Tibial artery (tissue), 4 donors: ENCODE measurements around the gene ZNF672.

ENCODE experiments used
- DNase-seq, 2 donors: peaks; one replicate each; pipeline ENCODE4 v3.0.0-alpha.2; 2019
- H3K27ac ChIP-seq, 2 donors: fragments of 200-600 bp; sonication (generic) in 1 of 2; 1 replicate in 1 of 2; 2 replicates in 1 of 2; pipeline ENCODE4 v1.5.1; 2018 to 2019; ENCODE audit warnings: mild to moderate bottlenecking in 1 of 2
- H3K27me3 ChIP-seq, 2 donors: fragments of 200-600 bp; sonication (generic) in 1 of 2; one replicate each; pipeline versions ENCODE4 v1.5.1 to v1.6.0; 2016 to 2019
- H3K36me3 ChIP-seq, 3 donors: fragments of 200-600 bp; sonication (generic) in 2 of 3; one replicate each; pipeline ENCODE4 v1.5.1; 2016 to 2019; ENCODE audit warnings: mild to moderate bottlenecking in 2 of 3
- H3K4me1 ChIP-seq, 4 donors: fragments of 200-600 bp; sonication (generic) in 2 of 4; 1 replicate in 3 of 4; 2 replicates in 1 of 4; pipeline ENCODE4 v1.5.1; 2016 to 2019
- H3K4me3 ChIP-seq, 2 donors: fragments of 200-600 bp; sonication (generic) in 1 of 2; 1 replicate in 1 of 2; 2 replicates in 1 of 2; pipeline ENCODE4 v1.5.1; 2018 to 2019; ENCODE audit warnings: mild to moderate bottlenecking in 2 of 2
- H3K9me3 ChIP-seq, 3 donors: fragments of 200-600 bp; sonication (generic) in 1 of 3; one replicate each; pipeline ENCODE4 v1.5.1; 2016 to 2019
- intact Hi-C: fragments of 100-400 bp; cut with DNase I; formaldehyde crosslinking; loops from one replicate; pipeline ENCODE4 v1.15.0; 2023; ENCODE audit warnings: low total_unique reads
- TF ChIP-seq, protein P1 (sequence below), 2 experiments: fragments of 200-600 bp in 1 of 2; fragments of 450-650 bp in 1 of 2; IDR thresholded peaks; one replicate each; pipeline ENCODE4 v1.5.1; 2017 to 2019; ENCODE audit warnings: antibody characterized with exemption in 2 of 2, mild to moderate bottlenecking in 1 of 2, moderate library complexity in 1 of 2

ZNF672 gene

DNA sequence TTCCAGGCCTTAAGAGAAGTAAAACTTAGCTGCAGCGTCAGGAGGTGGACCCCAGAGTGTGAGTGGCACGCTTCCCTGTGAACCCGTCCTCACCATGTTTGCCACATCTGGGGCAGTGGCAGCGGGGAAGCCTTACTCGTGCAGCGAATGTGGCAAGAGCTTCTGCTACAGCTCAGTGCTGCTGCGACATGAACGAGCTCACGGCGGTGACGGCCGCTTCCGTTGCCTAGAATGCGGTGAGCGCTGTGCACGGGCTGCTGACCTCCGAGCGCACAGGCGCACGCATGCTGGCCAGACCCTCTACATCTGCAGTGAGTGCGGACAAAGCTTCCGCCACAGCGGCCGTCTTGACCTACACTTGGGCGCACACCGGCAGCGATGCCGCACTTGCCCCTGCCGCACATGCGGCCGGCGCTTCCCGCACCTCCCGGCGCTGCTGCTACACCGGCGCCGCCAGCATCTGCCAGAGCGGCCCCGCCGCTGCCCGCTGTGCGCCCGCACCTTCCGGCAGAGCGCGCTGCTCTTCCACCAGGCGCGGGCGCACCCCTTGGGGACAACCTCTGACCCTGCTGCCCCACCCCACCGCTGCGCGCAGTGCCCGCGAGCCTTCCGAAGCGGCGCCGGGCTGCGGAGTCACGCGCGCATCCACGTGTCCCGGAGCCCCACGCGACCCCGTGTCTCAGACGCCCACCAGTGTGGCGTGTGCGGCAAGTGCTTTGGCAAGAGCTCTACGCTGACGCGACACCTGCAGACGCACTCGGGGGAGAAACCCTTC is 9.3 kb downstream of the ZNF672 start:
- Histone ChIP-seq H3K4me1 (peaks cover 0 to 10% (median 6%) of the 10 kb centered on the region in 4 donors), H3K9me3 (no peaks in the 10 kb centered on the region), H3K36me3 (peaks cover 45 to 81% (median 71%) of the 10 kb centered on the region in 3 donors), H3K27me3 (no peaks in the 10 kb centered on the region), H3K4me3 (no peak overlapping the region), H3K27ac (no peak overlapping the region)
- intact Hi-C loops: no loop called here
- TF ChIP-seq, protein P1, sequence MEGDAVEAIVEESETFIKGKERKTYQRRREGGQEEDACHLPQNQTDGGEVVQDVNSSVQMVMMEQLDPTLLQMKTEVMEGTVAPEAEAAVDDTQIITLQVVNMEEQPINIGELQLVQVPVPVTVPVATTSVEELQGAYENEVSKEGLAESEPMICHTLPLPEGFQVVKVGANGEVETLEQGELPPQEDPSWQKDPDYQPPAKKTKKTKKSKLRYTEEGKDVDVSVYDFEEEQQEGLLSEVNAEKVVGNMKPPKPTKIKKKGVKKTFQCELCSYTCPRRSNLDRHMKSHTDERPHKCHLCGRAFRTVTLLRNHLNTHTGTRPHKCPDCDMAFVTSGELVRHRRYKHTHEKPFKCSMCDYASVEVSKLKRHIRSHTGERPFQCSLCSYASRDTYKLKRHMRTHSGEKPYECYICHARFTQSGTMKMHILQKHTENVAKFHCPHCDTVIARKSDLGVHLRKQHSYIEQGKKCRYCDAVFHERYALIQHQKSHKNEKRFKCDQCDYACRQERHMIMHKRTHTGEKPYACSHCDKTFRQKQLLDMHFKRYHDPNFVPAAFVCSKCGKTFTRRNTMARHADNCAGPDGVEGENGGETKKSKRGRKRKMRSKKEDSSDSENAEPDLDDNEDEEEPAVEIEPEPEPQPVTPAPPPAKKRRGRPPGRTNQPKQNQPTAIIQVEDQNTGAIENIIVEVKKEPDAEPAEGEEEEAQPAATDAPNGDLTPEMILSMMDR (IDR thresholded peaks at IDR 0.05): no peak
- peak in 1 of 2 donors; percentile 62 for DNase-seq

DNA sequence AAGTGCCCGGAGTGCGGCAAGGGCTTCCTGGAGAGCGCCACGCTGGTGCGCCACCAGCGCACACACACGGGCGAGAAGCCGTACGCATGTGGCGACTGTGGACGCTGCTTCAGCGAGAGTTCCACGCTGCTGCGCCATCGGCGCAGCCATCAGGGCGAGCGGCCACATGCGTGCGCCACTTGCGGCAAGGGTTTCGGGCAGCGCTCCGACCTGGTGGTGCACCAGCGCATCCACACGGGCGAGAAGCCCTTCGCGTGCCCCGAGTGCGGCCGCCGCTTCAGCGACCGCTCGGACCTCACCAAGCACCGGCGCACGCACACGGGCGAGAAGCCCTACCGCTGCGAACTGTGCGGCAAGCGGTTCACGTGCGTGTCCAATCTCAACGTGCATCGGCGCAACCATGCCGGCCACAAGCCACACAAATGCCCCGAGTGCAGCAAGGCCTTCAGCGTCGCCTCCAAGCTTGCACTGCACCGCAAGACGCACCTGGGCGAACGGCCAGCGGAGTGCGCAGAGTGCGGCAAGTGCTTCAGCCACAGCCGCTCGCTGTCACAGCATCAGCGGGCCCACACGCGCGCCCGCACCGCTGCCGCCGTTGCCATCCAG is 10.0 kb downstream of the ZNF672 start:
- Histone ChIP-seq H3K9me3 (no peaks in the 10 kb centered on the region), H3K4me1 (peaks cover 0 to 3% (median under 1%) of the 10 kb centered on the region in 4 donors), H3K4me3 (no peak overlapping the region), H3K27ac (no peak overlapping the region), H3K36me3 (peaks cover 45 to 79% (median 71%) of the 10 kb centered on the region in 3 donors), H3K27me3 (no peaks in the 10 kb centered on the region)
- TF ChIP-seq, protein P1 (IDR thresholded peaks at IDR 0.05): no peak
- intact Hi-C loops: no loop called here
- DNase-seq: peak in 1 of 2 donors; percentile 58

DNA sequence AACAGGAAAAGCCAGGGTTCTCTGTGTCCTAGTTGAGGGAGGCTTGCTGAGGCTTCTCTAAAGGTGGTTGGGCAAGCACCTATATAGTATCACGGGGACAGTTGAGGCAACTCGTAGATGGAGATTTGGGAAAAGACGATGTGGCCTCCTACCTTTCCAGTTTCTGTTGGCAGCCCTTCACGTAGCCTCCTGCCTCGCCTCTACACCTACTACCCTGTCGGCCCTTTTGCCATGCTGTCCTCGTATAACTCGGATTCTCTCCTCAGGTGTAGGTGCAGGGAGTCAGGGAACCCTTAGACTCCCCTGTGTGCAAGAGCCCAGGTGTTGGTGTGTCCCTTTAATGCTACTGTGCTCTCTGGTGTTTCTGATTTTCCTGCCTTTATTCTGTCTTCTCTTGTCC is 10.6 kb downstream of the ZNF672 start:
- intact Hi-C loops: no loop called here
- DNase-seq: peak in 1 of 2 donors; percentile 7
- no peak overlapping the region for H3K27ac ChIP-seq

DNA sequence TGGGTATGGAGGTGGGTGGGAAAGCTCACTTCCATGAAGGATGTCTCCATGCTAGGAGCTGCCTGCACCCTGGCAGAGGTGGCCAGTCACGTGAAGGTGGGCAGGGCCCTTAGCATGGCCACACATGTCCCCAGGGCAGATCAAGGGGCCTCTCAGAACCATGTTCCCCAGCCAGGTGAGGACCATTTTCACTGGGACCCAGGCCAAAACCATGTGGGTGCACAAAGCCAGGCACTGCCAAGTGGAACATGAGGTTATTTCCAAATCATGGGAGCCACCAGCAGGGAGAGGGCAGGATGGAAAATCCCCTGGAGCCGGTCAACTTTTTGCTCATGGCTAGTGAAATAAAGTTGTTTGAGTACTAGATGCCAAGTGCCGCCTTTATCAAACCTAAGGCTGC is 11.1 kb downstream of the ZNF672 start:
- peaks cover 45 to 87% (median 71%) of the 10 kb centered on the region in 3 donors for H3K36me3 ChIP-seq

More for the DNA sequence above, 10.6 kb downstream of the ZNF672 start:
- Histone ChIP-seq H3K4me3 (no peak overlapping the region), H3K27me3 (no peaks in the 10 kb centered on the region), H3K4me1 (no peaks in the 10 kb centered on the region), H3K9me3 (no peaks in the 10 kb centered on the region), H3K36me3 (peaks cover 45 to 81% (median 71%) of the 10 kb centered on the region in 3 donors)
- TF ChIP-seq, protein P1 (IDR thresholded peaks at IDR 0.05): no peak

DNA sequence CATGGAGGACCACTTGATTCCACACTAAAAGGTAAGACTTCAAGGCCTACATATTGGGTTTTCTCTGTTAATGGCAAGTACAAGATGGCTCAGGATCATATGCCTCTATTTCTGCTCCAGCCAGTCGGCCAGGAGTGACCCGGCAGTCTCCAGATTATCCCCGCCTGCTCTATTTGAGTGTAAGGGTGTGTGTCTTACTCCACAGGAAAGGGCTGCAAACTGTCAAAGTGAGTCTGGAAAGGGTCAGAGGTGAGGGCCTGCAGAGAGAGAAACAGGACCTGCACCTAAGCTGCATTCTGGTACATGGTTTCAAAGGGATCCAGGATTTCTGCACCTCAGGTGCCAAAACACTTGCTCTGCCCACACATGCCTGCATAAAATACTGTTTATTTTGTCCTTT is 11.6 kb downstream of the ZNF672 start:
- Histone ChIP-seq H3K4me1 (no peaks in the 10 kb centered on the region), H3K36me3 (peaks cover 42 to 87% (median 68%) of the 10 kb centered on the region in 3 donors), H3K27me3 (no peaks in the 10 kb centered on the region), H3K27ac (no peak overlapping the region), H3K9me3 (no peaks in the 10 kb centered on the region), H3K4me3 (no peak overlapping the region)
- intact Hi-C loops: no loop called here
- peak in 1 of 2 donors; percentile 15 for DNase-seq
- TF ChIP-seq, protein P1 (IDR thresholded peaks at IDR 0.05): no peak

More for the DNA sequence above, 11.1 kb downstream of the ZNF672 start:
- Histone ChIP-seq H3K9me3 (no peaks in the 10 kb centered on the region), H3K4me1 (no peaks in the 10 kb centered on the region), H3K27me3 (no peaks in the 10 kb centered on the region), H3K27ac (no peak overlapping the region), H3K4me3 (no peak overlapping the region)
- intact Hi-C loops: no loop called here
- TF ChIP-seq, protein P1 (IDR thresholded peaks at IDR 0.05): no peak
- peak in 1 of 2 donors; percentile 42 for DNase-seq
